Osteocyte (in vitro differentiated cells): ENCODE results near the gene TREX2. TPM values are rescaled to one million over a fixed set of nuclear protein-coding genes. Genes with fewer than 3 reads are reported as not detected.

Experiments used
- DNase-seq: peaks from one replicate; pipeline ENCODE4 v3.0.0; 2021; ENCODE audit warnings: mixed read lengths; ENCODE audit not compliant: unreplicated experiment; ENCODE audit errors: extremely low spot score
- H3K27ac Mint-ChIP-seq: one replicate; pipeline ENCODE4 v1.8.0; 2021; ENCODE audit warnings: mild to moderate bottlenecking, mixed read lengths; ENCODE audit not compliant: unreplicated experiment
- H3K27me3 Mint-ChIP-seq: one replicate; pipeline ENCODE4 v1.8.0; 2021; ENCODE audit warnings: mixed read lengths; ENCODE audit not compliant: unreplicated experiment
- H3K36me3 Mint-ChIP-seq: one replicate; pipeline ENCODE4 v1.8.0; 2021; ENCODE audit warnings: mixed read lengths; ENCODE audit not compliant: unreplicated experiment
- H3K4me1 Mint-ChIP-seq: one replicate; pipeline ENCODE4 v1.8.0; 2021; ENCODE audit warnings: mixed read lengths; ENCODE audit not compliant: unreplicated experiment
- H3K4me3 Mint-ChIP-seq: one replicate; pipeline ENCODE4 v1.8.0; 2021; ENCODE audit warnings: mild to moderate bottlenecking, moderate library complexity, mixed read lengths; ENCODE audit not compliant: unreplicated experiment
- H3K9me3 Mint-ChIP-seq: one replicate; pipeline ENCODE4 v1.8.0; 2021; ENCODE audit warnings: mixed read lengths; ENCODE audit not compliant: unreplicated experiment
- CTCF ChIP-seq: fragments of 200-600 bp; sonication (generic); IDR thresholded peaks from 2 replicates; pipeline ENCODE4 v1.5.0; 2021; ENCODE audit warnings: antibody characterized with exemption, mild to moderate bottlenecking, moderate library complexity
- long read RNA-seq: library from polyadenylated mRNA; unstranded; transcript quantifications from one replicate; pipeline ENCODE4 v2.0.0, GENCODE V29; 2021
- total RNA-seq: library from RNA; stranded (reverse); gene quantifications from 2 replicates; pipeline ENCODE4 v1.2.1, GENCODE V29; 2021

Gene TREX2, protein sequence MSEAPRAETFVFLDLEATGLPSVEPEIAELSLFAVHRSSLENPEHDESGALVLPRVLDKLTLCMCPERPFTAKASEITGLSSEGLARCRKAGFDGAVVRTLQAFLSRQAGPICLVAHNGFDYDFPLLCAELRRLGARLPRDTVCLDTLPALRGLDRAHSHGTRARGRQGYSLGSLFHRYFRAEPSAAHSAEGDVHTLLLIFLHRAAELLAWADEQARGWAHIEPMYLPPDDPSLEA
- total RNA-seq, result 2.5 TPM in 2 replicates
- long read RNA-seq, partial matches to known transcripts, result 3 of 6 reads
- long read RNA-seq, other reads (novel, unspliced or antisense), result 3 of 6 reads

DNA sequence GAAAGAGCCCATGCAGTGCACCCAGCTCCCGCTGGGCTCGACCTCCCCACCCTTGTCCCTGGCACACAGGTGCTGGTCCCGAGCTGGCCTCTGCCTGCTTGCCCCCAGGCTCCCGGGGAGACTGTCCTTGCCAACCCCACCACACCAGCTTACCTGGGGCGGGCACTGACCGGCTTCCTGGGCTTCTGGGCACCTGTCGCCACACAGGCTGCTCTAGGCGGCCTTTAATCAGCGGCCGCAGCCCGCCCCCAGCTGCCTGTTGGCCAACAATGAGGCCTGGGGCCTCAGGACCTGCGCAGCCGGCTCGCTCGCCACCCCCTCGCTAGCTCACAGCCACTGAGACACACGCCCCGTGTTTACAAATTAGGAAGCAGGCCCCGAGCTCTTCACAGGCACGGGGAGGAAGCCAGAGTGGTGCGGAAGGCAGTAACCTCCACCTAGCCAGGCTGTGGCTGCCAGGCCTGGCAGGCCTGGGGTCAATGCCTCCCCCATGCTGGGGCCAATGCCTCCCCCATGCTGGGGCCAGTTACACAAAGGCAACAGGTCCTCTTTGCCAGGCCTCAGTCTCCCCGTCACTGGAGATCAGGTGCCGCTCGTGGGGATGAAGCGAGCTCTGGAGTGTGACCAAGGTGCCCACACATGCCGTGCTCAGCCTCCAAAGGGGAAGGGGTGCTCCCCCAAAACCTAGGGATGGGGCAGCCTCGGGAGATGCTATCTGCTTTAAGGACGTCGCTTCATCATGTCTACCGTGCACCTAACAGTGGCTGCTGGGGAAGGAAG lies at the start of gene TREX2:
Gene TREX2 (minus strand): TSS at position 201 of the 780 bp plus-strand sequence. CDS start 626 bp downstream, outside the sequence.
- DNase-seq, result no peak
- H3K4me3 Mint-ChIP-seq, result no peak within 1 kb of the TSS
- H3K36me3 Mint-ChIP-seq, result peaks cover 2% of the 10 kb centered on the region
- H3K4me1 Mint-ChIP-seq, result no peaks in the 10 kb centered on the region
- TF ChIP-seq CTCF, result no peak
- no peaks in the 10 kb centered on the region for H3K9me3 Mint-ChIP-seq
- H3K27me3 Mint-ChIP-seq, result no peaks in the 10 kb centered on the region
- H3K27ac Mint-ChIP-seq, result no peak within 1 kb of the TSS

- TF ChIP-seq CTCF, result no peak
- no peak for DNase-seq
- Mint-ChIP-seq H3K36me3 (peaks cover 2% of the 10 kb centered on the region), H3K4me1 (peaks cover 55% of the 10 kb centered on the region), H3K4me3 (peak overlapping the region; percentile 97), H3K9me3 (no peaks in the 10 kb centered on the region), H3K27ac (peak overlapping the region; percentile 95), H3K27me3 (no peaks in the 10 kb centered on the region)
These were observed 49.5 kb upstream of the TREX2 start for GRCh38 chrX:153495362-153495751.

- Mint-ChIP-seq H3K27ac (peak within 1 kb of the TSS; percentile 95), H3K27me3 (no peaks in the 10 kb centered on the region), H3K36me3 (peaks cover 2% of the 10 kb centered on the region), H3K9me3 (no peaks in the 10 kb centered on the region), H3K4me3 (peak within 1 kb of the TSS; percentile 97), H3K4me1 (peaks cover 57% of the 10 kb centered on the region)
- DNase-seq, result no peak
- TF ChIP-seq CTCF, result peak; percentile 59
These were observed 48.9 kb upstream of the TREX2 start, which contains the start of gene BGN for GRCh38 chrX:153494541-153495361. TSS of gene BGN (plus strand) at chrX:153494980. CDS start at chrX:153504632, 9,652 bp downstream.

GRCh38 chrX:153494061-153494460 lies 48.2 kb upstream of the TREX2 start:
- peak overlapping the region; percentile 57 for H3K4me3 Mint-ChIP-seq
- peaks cover 2% of the 10 kb centered on the region for H3K36me3 Mint-ChIP-seq
- peak overlapping the region; percentile 64 for H3K27ac Mint-ChIP-seq
- DNase-seq, result no peak
- H3K4me1 Mint-ChIP-seq, result peaks cover 58% of the 10 kb centered on the region
- no peaks in the 10 kb centered on the region for H3K9me3 Mint-ChIP-seq
- no peaks in the 10 kb centered on the region for H3K27me3 Mint-ChIP-seq
- no peak for TF ChIP-seq CTCF
